GM12874 (cell line): ENCODE data around the gene KAT8.

Source experiments
- CTCF ChIP-seq: IDR thresholded peaks from 2 replicates; pipeline ENCODE4 v1.5.1; 2011; ENCODE audit warnings: low read depth, mild to moderate bottlenecking, control low read depth, low read length, moderate library complexity; ENCODE audit not compliant: insufficient read depth

KAT8 gene

GRCh38 chr16:31147574-31147973 is 30.1 kb downstream of the KAT8 start:
- no peak for TF ChIP-seq CTCF

- TF ChIP-seq CTCF = no peak
Observed at GRCh38 chr16:31148281-31148728, 30.8 kb downstream of the KAT8 start.

GRCh38 chr16:31148896-31149295 is 31.4 kb downstream of the KAT8 start:
- TF ChIP-seq CTCF = no peak

GRCh38 chr16:31149332-31149731 is 31.9 kb downstream of the KAT8 start:
- TF ChIP-seq CTCF = no peak

- TF ChIP-seq CTCF = no peak
Observed at GRCh38 chr16:31149894-31150890, 32.7 kb downstream of the KAT8 start, which contains the start of gene PRSS36. Gene PRSS36, minus strand, starts transcription at chr16:31150066. Its CDS starts 31 bp downstream, at chr16:31150035.

- TF ChIP-seq CTCF = no peak
Observed at GRCh38 chr16:31157136-31157535, 39.7 kb downstream of the KAT8 start.

GRCh38 chr16:31167315-31167714 is 49.9 kb downstream of the KAT8 start:
- TF ChIP-seq CTCF = no peak
